HG03558 (cell line): Measurements from ENCODE around the gene TCFL5.

Experiments used
- ATAC-seq: cut with Tn5 transposase; IDR thresholded peaks from one replicate; pipeline ENCODE4 v1.9.1; 2021; ENCODE audit warnings: moderate number of reproducible peaks; ENCODE audit not compliant: unreplicated experiment; ENCODE audit errors: extremely low read depth

TCFL5 gene

DNA sequence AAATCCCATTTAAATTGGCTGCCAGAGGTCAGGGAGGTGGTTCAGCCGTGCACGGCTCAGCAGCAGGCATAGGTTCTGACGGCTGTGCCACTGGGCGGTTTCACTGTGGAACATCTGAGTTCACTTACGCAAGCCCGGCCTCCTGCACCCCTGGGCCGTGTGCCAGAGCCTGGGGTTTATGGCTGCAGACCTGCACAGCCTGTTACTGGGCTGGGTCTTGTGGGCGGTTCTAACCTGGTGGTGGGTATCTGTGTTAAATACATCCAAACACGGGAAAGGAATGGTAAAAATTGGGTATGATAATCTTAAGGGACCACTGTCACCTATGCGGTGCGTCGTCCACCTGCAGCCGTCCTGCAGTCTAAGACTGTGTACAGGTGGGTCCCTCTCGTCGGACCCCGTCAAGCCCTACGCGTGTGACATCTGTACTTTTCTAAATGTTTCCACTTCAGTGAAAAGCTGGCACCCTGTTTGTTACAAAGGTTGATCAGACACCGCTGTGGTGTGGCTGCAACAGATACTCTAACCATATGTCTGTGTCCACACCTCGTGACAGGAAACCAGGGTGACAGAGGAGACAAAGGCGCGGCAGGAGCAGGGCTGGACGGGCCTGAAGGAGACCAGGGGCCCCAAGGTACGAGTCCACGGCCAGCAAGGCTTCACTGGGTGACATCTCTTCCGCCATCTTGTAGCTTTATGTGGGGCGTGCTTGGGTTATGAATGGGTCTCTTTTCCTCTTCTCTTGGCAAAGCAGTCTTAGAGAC lies 23.3 kb downstream of the TCFL5 start:
- no peak for ATAC-seq

DNA sequence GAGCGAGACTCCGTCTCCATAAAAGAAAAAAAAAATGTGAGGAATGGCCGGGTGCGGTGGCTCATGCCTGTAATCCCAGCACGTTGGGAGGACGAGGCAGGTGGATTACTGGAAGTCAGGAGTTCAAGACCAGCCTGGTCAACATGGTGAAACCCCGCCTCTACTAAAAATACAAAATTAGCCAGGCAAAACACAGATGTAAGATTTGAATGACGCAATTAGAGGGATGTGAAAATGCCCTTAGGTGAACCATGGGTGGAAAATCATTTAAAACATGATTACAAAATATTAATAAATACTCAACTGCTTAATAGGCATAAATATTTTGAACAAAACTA lies 23.9 kb downstream of the TCFL5 start:
- ATAC-seq: no peak

DNA sequence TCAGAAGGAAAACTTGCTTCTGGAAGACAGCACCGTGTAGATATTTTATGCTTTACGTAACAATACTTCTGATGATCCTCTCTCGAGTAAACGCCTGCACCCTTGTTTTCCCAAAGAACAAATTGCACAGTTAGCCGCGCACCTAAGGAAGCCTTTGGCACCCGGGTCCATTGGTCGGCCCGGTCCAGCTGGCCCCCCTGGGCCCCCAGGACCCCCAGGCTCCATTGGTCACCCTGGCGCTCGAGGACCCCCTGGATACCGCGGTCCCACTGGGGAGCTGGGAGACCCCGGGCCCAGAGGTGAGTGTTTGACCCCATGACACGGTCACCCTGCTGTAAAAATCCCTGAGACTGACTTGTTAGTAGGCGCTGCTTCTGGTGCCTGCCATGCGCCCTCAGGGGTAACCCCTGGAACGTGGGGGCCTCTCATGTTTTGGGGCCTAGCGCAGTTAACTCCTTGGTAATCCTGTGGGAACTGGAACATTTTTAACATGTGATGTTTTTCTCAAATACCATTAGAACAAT lies 24.6 kb downstream of the TCFL5 start:
- ATAC-seq: no peak

DNA sequence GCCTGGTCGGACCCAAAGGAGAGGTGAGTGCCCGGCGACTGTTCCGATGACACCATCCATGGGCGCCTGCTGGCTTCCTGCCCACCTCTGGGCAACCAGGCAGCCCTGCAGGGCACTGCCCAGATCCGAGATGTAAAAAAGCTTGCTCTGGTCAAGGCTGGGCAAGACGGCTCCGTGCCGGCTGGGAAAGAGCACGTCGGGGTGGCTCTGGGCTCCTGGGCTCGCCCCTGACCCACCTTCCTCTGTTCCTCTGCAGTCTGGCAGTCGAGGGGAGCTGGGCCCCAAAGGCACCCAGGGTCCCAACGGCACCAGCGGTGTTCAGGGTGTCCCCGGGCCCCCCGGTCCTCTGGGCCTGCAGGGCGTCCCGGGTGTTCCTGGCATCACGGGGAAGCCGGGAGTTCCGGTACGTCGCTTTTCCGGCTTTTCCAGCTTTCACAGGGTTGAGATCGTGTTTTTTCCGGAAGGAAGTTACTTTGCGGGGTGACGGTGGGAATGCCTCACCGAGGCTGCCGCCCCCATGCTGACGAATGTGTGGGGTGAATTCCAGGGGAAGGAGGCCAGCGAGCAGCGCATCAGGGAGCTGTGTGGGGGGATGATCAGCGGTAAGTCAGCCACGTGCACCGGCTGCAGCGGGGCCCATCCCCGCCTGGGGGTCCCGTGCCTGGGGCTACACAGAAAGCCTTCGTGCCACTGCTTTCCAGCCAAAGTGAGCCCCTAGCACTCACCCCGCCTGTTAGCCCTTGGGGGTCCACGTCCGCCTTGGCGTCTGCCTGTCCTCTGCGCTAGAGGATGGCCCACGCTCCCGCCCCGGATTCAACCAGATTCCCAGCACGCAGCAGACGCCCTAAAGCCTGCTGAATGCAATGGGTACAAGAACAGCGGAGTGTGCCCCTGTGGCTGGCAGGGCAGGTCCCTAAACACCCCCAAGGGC lies 25.4 kb downstream of the TCFL5 start:
- no peak for ATAC-seq

DNA sequence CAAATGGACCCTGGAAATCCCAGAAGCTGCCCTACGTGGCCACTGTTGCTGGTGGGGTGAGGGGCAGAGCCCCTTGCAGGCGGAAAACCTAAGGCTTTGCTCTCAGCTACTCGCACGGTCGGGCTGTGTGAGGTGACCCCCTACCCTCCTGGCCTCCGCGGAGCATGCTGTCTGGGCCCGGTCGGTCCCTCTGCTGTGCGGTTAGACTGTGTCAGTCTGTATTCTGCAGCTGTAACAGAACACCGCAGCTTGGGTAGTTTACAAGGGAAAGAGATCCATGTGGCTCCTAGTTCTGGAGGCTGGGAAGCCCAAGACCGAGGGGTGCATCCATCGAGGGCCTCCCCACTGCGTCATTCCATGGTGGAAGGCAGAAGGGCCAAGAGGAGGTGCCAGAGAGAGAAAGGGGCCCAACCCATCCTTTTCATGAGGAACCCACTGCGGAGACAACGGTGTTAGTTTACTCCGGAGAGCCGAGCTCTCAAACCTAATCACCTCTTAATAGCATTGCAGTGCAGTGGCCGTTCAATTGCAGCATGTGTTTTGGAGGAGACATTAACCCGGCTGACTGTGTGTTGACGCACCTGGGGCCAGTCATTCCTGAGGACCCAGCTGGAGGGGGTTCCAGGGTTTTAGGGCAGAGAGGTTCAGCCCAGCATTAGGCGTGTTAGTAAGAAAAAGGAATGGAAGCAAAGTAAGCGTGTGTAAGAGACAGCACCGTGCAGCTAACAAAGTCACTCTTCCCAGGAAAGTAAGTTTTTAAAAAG lies 26.5 kb downstream of the TCFL5 start:
- ATAC-seq: no peak

DNA sequence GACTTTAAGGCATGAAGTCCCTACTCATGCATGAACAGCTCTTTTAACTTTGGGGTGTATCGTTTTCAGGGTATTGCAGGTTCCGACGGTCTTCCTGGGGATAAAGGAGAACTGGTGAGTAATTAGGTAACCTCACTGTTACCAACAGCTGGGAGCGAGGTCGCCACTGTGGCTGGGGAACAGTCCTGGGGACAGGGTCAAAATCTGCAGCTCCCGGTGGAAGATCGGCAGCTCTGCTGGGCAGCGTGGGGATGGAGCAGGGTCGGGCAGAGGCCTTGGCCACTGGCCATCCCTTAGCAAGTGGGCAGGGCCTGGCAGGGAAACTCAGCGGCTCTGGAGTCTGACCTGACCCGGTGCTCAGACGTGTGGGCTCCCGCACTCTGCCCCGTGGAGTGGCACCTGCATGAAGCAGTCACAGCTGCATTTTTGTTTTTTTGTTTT lies 28.7 kb downstream of the TCFL5 start:
- ATAC-seq: no peak

DNA sequence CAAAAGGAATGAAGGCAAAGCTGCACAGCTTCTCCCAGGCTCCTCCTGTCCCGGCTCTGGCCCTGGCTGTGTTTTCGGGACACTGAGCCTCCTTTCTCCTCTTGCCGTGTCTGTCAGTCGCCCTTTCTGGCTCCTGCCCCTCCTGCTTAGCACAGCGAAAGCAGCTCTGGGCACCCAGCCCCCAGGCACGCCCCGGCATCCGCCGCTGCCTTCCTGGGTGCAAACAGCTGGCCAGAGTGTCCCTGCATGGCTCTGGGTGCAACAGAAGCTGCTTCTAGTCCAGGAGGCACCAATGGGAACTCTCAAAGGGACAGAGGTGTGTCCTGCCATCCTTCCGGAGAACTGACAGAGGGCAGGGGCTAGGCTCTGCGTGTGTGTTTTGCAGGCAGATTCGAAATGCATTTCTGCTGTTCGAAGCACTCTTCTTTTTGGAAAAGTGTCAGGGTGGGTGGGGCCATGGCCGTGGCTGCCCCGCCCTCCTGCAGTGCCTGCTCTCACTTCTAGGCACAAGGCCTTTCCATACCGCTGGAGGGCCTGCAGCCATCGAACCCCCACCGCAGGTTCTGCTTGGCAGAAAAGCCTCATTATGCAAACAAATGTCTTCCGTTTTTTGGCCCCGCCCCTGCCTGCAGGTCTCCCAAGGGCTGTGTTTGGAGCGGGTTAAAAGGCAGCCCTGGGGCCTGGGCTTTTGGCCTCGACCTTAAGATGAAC lies 29.3 kb downstream of the TCFL5 start:
- ATAC-seq: no peak

DNA sequence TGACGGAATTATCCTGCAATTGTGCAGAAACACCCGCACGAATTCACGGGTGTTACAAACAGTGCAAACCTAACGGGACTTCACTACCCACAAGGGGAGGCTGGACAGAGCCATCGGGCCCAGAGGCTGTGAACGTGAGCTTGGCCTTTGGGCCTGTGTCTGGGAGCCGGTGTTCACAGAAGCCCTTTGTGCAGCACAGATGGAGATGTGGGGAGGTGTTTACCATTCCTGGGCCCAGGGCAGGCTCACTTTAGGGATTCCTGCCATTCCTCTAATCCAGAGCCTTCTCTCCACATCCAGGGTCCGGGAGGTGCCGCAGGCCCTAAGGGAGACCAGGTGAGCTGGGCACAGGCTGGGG lies 29.8 kb downstream of the TCFL5 start:
- ATAC-seq: no peak

DNA sequence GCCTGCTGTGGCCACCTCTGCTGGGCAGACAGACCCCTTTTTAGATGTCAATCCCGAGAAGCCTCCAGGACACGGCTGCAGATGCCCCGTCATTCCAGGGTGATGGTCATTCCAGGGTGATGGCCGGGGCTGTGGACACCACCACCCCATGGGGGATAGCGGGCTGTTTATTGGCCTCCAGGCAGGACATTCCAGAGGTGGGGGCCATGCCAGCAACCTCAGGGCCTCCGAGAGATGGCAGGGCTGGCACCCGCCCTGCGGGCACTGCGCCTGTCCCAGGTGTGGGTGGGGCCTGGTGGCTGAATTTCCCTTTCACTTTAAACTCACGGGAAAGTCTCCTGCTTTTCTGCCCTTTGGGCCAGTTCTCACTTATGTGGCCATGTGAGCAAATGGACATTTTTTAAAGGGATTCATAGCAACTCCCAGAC lies 30.2 kb downstream of the TCFL5 start:
- ATAC-seq: no peak

DNA sequence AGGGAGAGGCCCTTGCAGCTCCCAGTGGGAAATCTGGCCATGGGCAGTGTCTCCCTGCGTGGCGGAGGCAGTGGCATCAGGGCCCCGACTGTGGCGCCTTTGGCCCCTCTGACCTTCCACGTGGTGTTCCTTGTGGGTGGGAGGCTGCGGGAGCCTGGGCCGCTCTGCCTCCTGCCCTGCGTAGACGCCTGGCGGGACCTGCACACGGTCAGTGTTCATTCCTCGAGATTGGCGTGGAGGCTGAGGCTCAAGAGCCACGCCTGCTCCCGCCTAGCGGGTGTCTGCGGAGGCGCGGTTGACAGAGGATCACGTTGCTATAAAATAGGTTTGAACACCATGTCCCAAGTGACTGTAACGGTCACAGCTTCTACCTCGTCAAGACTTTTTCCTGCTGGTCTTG lies 30.8 kb downstream of the TCFL5 start:
- ATAC-seq: no peak

DNA sequence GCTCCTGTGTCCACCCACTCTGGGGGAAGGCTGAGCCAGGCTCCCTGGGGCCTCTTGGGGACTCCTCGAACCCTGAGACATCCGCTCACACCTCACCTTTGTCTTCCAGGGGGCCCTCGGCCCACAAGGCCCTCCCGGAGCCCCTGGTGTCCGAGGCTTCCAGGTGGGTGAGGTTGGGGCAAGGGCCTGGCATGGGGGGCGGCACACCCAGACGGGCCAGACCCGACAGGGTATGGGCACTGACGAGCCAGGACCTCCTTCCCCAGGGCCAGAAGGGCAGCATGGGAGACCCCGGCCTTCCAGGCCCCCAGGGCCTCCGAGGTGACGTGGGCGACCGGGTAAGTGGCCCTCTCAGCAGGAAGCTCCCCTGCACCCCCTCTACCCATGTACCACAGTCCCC lies 31.4 kb downstream of the TCFL5 start:
- ATAC-seq: no peak

DNA sequence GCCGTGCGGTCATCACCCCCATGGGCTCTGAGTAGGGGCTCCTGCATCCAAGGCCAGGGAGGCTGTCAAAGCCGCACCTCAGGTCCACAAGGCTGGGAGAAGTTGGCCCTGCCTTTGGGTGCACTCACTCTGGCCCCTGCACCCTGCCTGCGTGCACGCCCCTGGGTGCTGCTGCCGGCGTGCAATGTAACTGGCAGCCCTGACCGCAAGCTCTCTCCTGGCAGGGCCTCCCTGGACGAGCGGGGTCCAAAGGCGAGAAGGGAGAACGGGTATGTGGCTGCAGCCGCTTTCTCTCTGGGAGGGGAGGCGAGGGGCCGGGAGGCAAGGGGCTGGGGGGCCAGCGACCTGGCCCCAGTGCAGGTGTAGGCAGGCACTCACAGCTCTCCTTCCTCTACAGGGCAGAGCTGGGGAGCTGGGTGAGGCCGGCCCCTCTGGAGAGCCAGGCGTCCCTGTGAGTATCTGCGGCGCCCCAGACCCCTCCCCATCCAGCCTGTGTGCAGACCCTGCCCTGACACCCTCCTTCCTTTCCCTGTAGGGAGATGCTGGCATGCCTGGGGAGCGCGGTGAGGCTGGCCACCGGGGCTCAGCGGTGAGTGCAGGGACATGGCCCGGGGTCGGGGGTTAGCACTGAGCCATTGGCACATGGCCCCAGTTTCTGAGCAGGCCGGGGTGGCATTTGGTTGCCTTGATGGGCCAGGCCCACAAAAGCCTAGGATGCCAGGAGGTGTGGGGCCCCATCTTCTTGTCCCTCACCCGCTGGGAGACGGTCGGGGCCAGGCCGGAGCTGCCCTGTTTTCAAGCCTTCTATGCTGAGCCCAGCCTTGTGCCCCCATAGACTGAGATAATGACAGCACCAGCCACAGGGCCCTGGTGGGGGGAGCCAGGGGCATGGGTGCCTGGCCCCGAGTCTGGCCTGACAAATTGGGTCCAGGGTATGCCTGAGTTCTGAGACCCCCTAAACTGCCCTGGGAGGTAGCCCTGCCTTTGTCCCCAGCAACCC lies 32.1 kb downstream of the TCFL5 start:
- no peak for ATAC-seq

DNA sequence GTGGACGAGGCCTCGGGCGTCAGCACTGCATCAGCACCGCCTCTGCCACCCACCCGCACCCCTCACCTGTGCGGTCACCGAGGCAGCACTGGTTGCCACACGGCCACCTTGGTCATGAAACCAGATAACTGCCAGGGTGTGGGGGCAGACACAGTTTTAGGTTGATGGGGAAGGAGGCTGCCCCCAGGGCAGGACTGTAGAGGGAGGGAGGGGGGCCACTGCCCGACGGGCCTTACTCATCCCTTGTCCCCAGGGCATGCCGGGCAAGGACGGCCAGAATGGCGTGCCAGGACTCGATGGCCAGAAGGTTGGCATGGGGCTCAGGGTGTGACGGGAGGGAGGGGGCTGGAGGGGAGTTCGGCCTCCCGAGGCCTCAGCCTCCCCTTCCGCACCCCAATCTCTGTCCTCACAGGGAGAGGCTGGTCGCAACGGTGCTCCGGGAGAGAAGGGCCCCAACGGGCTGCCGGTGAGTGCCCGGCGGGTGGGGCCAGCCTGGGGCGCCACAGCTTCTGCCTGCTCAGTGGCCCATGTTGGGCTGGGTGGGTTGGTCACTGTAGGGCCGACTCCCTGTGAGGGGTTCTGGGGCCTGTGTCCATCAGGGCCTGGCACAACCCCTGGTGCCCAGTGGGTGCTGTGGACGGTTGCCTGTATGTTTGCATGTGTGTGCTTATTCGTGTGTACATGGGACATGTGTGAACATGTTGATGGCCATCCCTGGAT lies 33.0 kb downstream of the TCFL5 start:
- ATAC-seq: no peak

DNA sequence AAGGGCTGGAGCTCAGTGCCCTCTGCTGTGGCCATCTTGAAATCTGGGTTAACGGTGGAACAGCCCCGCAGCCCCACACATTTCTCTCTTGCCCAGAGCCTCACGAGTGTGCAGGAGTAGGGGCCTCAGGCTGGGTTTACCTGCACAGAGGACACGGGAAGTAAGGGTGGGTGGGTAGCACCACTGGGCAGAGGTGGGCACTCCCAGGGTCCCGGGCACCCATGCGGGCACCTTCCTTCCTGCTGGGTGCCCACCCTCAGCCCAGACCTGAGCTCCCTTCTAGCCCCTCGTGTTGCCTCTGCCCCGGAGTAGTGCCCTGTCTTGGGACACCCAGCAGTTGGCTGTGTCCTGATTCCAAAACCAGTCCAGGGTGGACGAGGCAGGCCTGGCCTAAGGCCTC lies 33.6 kb downstream of the TCFL5 start:
- no peak for ATAC-seq

DNA sequence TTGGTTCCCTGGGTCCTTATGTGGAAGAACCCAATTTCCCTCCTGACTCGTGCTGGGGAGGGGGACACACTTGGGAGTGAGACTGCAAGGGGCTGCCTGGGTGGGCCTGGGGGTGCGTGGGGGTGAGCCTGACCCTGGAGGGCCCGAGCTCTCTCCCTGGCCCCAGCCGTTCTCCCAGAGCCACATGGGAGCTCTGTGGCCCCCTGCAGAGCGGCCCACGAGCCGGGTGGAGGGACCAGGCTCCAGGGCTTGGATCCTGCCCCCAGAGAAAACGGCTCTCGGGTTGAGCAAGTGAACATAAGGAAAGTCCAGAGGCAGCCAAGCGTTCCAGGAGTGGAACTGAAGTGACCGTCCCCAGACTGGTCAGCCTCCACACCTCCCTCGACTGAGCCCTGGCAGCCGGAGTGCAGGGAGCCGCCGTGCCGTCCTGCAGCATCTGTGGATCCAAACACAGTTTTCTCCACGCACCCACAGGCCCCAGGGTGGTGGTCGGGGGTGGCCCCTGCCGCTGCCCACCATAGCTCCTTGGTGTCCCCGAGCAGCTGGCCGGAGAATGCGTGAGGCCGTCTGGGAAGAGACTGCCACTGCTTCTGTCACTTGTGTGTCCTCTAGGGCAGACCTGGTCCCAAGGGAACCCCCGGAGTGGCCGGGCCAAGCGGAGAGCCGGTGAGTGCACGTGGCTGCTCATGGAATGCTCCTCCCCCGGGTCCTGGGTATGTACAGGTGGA lies 34.1 kb downstream of the TCFL5 start:
- ATAC-seq: no peak

DNA sequence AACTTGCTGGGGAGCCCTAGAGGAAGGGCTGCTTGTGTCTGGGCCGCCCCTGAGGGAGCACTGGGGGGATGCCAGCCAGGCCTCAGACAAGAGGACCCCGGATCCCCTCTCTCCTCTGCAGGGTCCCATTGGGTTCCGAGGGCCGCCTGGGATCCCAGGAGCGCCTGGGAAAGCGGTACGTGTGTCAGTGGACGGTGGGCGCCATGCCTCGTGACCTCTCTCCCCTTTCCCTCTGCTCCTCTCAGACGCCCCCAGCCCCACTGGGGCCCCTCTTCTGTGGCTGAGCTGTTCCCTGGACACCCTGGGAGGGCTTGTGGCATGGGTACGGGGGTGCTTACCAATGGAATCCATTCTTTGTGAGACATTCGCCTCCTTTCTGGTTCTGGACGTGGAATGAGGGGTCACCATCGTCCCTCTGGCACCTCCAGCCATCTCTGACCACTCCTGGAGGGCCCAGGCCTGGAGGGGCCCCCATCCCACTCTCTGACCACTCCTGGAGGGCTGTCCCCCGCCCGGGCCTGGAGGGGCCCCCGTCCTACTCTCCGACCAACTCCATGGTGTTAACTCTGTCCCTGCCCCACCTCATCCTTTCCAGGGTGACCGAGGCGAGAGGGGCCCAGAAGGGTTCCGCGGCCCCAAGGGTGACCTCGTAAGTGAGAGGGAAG lies 34.8 kb downstream of the TCFL5 start:
- ATAC-seq: no peak

DNA sequence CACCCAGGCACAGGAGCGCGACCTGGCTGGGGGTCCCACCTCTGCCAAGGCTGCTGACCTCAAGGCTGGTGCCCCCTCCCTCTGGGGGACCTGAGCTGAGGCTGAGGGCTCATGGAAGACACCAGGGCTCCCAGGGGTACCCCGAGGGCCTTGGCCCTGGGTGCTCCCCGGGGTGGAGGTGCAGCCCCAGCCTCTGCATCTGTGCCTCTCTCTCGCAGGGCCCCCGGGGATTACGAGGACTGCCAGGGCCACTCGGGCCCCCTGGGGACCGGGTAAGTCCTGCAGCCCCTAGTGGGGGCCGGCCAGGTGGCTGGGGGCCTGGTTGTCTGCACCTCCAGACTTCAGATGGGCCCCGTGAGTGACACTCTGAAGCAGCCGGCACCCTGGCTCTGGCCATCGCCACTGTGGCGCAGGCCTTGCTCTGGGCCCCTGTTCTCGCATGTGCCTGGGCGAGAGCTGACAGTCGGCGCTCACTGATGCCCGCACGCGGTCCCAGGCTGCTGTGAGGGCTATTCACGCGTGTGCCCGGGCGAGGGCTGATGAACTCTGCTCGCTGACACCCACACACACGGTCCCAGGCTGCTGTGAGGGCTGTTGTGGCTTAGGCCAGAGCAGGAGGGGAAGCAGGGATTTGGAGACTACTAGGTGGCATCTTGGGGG lies 35.5 kb downstream of the TCFL5 start:
- ATAC-seq: no peak
